ENCODE data around the gene CCDC167. TPM values are rescaled to one million over a fixed set of nuclear protein-coding genes. Genes with fewer than 3 reads are reported as not detected.

The CCDC167 gene
- total RNA-seq, 1 donor from 2014 or later: 17.5 TPM

- DNase-seq (ENCODE audit: low spot score in 2 of 2): no peak
- FAIRE-seq: no peak
Measured at GRCh38 chr6:37531026-37531425, 31.3 kb upstream of the CCDC167 start.

GRCh38 chr6:37530297-37530696 is 30.6 kb upstream of the CCDC167 start:
- DNase-seq (ENCODE audit: low spot score in 2 of 2) (no peak), FAIRE-seq (no peak)

GRCh38 chr6:37528541-37528940 is 28.8 kb upstream of the CCDC167 start:
- DNase-seq (ENCODE audit: low spot score in 2 of 2) (no peak), FAIRE-seq (no peak)

GRCh38 chr6:37525460-37526357 is 26.0 kb upstream of the CCDC167 start:
- FAIRE-seq: no peak
- no peak for DNase-seq (ENCODE audit: low spot score in 2 of 2)

- DNase-seq (ENCODE audit: low spot score in 2 of 2) (no peak), FAIRE-seq (no peak)
Measured at GRCh38 chr6:37524970-37525318, 25.3 kb upstream of the CCDC167 start.

GRCh38 chr6:37524025-37524969 is 24.6 kb upstream of the CCDC167 start:
- no peak for DNase-seq (ENCODE audit: low spot score in 2 of 2)
- no peak for FAIRE-seq

GRCh38 chr6:37523412-37523811 is 23.7 kb upstream of the CCDC167 start:
- FAIRE-seq (no peak), DNase-seq (ENCODE audit: low spot score in 2 of 2) (no peak)

GRCh38 chr6:37522836-37523235 is 23.1 kb upstream of the CCDC167 start:
- no peak for DNase-seq (ENCODE audit: low spot score in 2 of 2)
- FAIRE-seq: no peak

GRCh38 chr6:37521674-37522073 is 22.0 kb upstream of the CCDC167 start:
- FAIRE-seq: no peak
- DNase-seq (ENCODE audit: low spot score in 2 of 2): no peak

GRCh38 chr6:37520926-37521325 is 21.2 kb upstream of the CCDC167 start:
- FAIRE-seq: no peak
- DNase-seq (ENCODE audit: low spot score in 2 of 2): no peak

GRCh38 chr6:37519461-37519860 is 19.8 kb upstream of the CCDC167 start:
- no peak for FAIRE-seq

GRCh38 chr6:37518116-37518515 is 18.4 kb upstream of the CCDC167 start:
- FAIRE-seq (no peak), DNase-seq (ENCODE audit: low spot score in 2 of 2) (no peak)

More at GRCh38 chr6:37519461-37519860, 19.8 kb upstream of the CCDC167 start:
- no peak for DNase-seq (ENCODE audit: low spot score in 2 of 2)

- DNase-seq (ENCODE audit: low spot score in 2 of 2) (no peak), FAIRE-seq (no peak)
Measured at GRCh38 chr6:37517411-37517812, 17.7 kb upstream of the CCDC167 start.

- FAIRE-seq (no peak), DNase-seq (ENCODE audit: low spot score in 2 of 2) (no peak)
Measured at GRCh38 chr6:37516920-37517405, 17.3 kb upstream of the CCDC167 start.

GRCh38 chr6:37516076-37516919 is 16.6 kb upstream of the CCDC167 start:
- DNase-seq (ENCODE audit: low spot score in 2 of 2): no peak
- FAIRE-seq: no peak

- FAIRE-seq (no peak), DNase-seq (ENCODE audit: low spot score in 2 of 2) (no peak)
Measured at GRCh38 chr6:37515712-37516075, 16.0 kb upstream of the CCDC167 start.

- FAIRE-seq (no peak), DNase-seq (ENCODE audit: low spot score in 2 of 2) (no peak)
Measured at GRCh38 chr6:37514837-37515236, 15.1 kb upstream of the CCDC167 start.

- no peak for FAIRE-seq
- DNase-seq (ENCODE audit: low spot score in 2 of 2): no peak
Measured at GRCh38 chr6:37514321-37514771, 14.7 kb upstream of the CCDC167 start.

GRCh38 chr6:37513576-37513975 is 13.9 kb upstream of the CCDC167 start:
- no peak for DNase-seq (ENCODE audit: low spot score in 2 of 2)
- FAIRE-seq: no peak

GRCh38 chr6:37513155-37513554 is 13.5 kb upstream of the CCDC167 start:
- FAIRE-seq (no peak), DNase-seq (ENCODE audit: low spot score in 2 of 2) (no peak)
